GM23338 (cell line): ENCODE data around the gene SMG9.

Experiments
- CREB1 ChIP-seq: fragments of 250-450 bp; sonication (Bioruptor Pico); IDR thresholded peaks from 2 replicates; pipeline ENCODE4 v1.5.0; 2020; ENCODE audit warnings: low read depth, mild to moderate bottlenecking, moderate library complexity
- EZH2 ChIP-seq: fragments of 200-600 bp; sonication (generic); IDR thresholded peaks from one replicate; pipeline ENCODE4 v1.8.0; 2017; ENCODE audit warnings: antibody characterized with exemption, mild to moderate bottlenecking, low read depth; ENCODE audit not compliant: unreplicated experiment
- EZH2phosphoT487 ChIP-seq: fragments of 200-600 bp; sonication (generic); IDR thresholded peaks from one replicate; pipeline ENCODE4 v1.8.1; 2018; ENCODE audit warnings: antibody characterized with exemption; ENCODE audit not compliant: unreplicated experiment
- JUNB ChIP-seq: IDR thresholded peaks from one replicate; pipeline ENCODE4 v1.6.1; 2016; ENCODE audit warnings: antibody characterized with exemption; ENCODE audit not compliant: unreplicated experiment
- POLR2AphosphoS5 ChIP-seq: IDR thresholded peaks from 2 replicates; pipeline ENCODE4 v1.6.1; 2016; ENCODE audit warnings: antibody characterized with exemption, low read depth
- STAT1 ChIP-seq: IDR thresholded peaks from one replicate; pipeline ENCODE4 v1.6.1; 2016; ENCODE audit warnings: antibody characterized with exemption; ENCODE audit not compliant: unreplicated experiment
- ZNF114 ChIP-seq: fragments of 250-450 bp; sonication (Bioruptor Pico); IDR thresholded peaks from 2 replicates; pipeline ENCODE4 v1.5.0; 2020; ENCODE audit warnings: mild to moderate bottlenecking, moderate library complexity
- TF ChIP-seq, protein P1 (sequence below), 2 experiments: fragments of 200-600 bp in 1 of 2; sonication (generic) in 1 of 2; conservative IDR thresholded peaks; 2 replicates each; pipeline versions ENCODE4 v1.5.1 to v1.6.1; 2016 to 2017; ENCODE audit warnings: antibody characterized with exemption in 2 of 2, low read depth in 2 of 2, mild to moderate bottlenecking in 2 of 2, moderate library complexity in 1 of 2
- TF ChIP-seq, protein P2 (sequence below): IDR thresholded peaks from one replicate; pipeline ENCODE4 v1.6.1; 2018; ENCODE audit warnings: antibody characterized with exemption; ENCODE audit not compliant: unreplicated experiment
- TF ChIP-seq, protein P3 (sequence below): IDR thresholded peaks from 2 replicates; pipeline ENCODE4 v1.6.1; 2016; ENCODE audit warnings: antibody characterized with exemption
- TF ChIP-seq, protein P4 (sequence below): fragments of 250-450 bp; sonication (Bioruptor Pico); IDR thresholded peaks from 2 replicates; pipeline ENCODE4 v1.5.0; 2020; ENCODE audit warnings: mild to moderate bottlenecking, moderate library complexity

DNA sequence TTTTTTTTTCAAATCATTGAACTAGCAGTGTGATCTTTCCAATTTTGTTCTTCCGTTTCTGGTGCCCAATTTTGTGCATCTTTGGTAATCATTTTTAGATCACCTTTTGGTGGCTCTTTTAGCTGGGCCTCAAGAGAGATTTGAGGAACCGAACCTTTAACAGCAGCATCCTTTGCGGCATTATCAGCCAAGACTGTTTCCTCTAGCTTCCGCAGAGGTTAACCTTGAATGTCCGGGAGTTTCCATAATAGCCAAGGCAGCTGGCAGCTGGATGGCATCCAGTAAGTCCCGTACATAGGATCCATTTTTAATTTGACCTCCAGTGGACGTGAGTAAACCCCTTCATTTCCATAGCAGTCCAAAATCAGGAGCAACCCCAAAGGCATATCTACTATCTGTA is 29.3 kb downstream of the SMG9 start:
- TF ChIP-seq, protein P1, sequence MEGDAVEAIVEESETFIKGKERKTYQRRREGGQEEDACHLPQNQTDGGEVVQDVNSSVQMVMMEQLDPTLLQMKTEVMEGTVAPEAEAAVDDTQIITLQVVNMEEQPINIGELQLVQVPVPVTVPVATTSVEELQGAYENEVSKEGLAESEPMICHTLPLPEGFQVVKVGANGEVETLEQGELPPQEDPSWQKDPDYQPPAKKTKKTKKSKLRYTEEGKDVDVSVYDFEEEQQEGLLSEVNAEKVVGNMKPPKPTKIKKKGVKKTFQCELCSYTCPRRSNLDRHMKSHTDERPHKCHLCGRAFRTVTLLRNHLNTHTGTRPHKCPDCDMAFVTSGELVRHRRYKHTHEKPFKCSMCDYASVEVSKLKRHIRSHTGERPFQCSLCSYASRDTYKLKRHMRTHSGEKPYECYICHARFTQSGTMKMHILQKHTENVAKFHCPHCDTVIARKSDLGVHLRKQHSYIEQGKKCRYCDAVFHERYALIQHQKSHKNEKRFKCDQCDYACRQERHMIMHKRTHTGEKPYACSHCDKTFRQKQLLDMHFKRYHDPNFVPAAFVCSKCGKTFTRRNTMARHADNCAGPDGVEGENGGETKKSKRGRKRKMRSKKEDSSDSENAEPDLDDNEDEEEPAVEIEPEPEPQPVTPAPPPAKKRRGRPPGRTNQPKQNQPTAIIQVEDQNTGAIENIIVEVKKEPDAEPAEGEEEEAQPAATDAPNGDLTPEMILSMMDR (conservative IDR thresholded peaks at IDR 0.05; ENCODE audit: low read depth in 2 of 2), result no peak
- TF ChIP-seq EZH2 (no peak), CREB1 (CRISPR knock-in tag) (no peak), POLR2AphosphoS5 (no peak), EZH2phosphoT487 (no peak), STAT1 (no peak), JUNB (no peak), ZNF114 (CRISPR knock-in tag) (no peak)
- TF ChIP-seq, protein P2, sequence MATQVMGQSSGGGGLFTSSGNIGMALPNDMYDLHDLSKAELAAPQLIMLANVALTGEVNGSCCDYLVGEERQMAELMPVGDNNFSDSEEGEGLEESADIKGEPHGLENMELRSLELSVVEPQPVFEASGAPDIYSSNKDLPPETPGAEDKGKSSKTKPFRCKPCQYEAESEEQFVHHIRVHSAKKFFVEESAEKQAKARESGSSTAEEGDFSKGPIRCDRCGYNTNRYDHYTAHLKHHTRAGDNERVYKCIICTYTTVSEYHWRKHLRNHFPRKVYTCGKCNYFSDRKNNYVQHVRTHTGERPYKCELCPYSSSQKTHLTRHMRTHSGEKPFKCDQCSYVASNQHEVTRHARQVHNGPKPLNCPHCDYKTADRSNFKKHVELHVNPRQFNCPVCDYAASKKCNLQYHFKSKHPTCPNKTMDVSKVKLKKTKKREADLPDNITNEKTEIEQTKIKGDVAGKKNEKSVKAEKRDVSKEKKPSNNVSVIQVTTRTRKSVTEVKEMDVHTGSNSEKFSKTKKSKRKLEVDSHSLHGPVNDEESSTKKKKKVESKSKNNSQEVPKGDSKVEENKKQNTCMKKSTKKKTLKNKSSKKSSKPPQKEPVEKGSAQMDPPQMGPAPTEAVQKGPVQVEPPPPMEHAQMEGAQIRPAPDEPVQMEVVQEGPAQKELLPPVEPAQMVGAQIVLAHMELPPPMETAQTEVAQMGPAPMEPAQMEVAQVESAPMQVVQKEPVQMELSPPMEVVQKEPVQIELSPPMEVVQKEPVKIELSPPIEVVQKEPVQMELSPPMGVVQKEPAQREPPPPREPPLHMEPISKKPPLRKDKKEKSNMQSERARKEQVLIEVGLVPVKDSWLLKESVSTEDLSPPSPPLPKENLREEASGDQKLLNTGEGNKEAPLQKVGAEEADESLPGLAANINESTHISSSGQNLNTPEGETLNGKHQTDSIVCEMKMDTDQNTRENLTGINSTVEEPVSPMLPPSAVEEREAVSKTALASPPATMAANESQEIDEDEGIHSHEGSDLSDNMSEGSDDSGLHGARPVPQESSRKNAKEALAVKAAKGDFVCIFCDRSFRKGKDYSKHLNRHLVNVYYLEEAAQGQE, result no peak
- TF ChIP-seq, protein P3, sequence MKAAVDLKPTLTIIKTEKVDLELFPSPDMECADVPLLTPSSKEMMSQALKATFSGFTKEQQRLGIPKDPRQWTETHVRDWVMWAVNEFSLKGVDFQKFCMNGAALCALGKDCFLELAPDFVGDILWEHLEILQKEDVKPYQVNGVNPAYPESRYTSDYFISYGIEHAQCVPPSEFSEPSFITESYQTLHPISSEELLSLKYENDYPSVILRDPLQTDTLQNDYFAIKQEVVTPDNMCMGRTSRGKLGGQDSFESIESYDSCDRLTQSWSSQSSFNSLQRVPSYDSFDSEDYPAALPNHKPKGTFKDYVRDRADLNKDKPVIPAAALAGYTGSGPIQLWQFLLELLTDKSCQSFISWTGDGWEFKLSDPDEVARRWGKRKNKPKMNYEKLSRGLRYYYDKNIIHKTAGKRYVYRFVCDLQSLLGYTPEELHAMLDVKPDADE, result no peak
- TF ChIP-seq, protein P4, sequence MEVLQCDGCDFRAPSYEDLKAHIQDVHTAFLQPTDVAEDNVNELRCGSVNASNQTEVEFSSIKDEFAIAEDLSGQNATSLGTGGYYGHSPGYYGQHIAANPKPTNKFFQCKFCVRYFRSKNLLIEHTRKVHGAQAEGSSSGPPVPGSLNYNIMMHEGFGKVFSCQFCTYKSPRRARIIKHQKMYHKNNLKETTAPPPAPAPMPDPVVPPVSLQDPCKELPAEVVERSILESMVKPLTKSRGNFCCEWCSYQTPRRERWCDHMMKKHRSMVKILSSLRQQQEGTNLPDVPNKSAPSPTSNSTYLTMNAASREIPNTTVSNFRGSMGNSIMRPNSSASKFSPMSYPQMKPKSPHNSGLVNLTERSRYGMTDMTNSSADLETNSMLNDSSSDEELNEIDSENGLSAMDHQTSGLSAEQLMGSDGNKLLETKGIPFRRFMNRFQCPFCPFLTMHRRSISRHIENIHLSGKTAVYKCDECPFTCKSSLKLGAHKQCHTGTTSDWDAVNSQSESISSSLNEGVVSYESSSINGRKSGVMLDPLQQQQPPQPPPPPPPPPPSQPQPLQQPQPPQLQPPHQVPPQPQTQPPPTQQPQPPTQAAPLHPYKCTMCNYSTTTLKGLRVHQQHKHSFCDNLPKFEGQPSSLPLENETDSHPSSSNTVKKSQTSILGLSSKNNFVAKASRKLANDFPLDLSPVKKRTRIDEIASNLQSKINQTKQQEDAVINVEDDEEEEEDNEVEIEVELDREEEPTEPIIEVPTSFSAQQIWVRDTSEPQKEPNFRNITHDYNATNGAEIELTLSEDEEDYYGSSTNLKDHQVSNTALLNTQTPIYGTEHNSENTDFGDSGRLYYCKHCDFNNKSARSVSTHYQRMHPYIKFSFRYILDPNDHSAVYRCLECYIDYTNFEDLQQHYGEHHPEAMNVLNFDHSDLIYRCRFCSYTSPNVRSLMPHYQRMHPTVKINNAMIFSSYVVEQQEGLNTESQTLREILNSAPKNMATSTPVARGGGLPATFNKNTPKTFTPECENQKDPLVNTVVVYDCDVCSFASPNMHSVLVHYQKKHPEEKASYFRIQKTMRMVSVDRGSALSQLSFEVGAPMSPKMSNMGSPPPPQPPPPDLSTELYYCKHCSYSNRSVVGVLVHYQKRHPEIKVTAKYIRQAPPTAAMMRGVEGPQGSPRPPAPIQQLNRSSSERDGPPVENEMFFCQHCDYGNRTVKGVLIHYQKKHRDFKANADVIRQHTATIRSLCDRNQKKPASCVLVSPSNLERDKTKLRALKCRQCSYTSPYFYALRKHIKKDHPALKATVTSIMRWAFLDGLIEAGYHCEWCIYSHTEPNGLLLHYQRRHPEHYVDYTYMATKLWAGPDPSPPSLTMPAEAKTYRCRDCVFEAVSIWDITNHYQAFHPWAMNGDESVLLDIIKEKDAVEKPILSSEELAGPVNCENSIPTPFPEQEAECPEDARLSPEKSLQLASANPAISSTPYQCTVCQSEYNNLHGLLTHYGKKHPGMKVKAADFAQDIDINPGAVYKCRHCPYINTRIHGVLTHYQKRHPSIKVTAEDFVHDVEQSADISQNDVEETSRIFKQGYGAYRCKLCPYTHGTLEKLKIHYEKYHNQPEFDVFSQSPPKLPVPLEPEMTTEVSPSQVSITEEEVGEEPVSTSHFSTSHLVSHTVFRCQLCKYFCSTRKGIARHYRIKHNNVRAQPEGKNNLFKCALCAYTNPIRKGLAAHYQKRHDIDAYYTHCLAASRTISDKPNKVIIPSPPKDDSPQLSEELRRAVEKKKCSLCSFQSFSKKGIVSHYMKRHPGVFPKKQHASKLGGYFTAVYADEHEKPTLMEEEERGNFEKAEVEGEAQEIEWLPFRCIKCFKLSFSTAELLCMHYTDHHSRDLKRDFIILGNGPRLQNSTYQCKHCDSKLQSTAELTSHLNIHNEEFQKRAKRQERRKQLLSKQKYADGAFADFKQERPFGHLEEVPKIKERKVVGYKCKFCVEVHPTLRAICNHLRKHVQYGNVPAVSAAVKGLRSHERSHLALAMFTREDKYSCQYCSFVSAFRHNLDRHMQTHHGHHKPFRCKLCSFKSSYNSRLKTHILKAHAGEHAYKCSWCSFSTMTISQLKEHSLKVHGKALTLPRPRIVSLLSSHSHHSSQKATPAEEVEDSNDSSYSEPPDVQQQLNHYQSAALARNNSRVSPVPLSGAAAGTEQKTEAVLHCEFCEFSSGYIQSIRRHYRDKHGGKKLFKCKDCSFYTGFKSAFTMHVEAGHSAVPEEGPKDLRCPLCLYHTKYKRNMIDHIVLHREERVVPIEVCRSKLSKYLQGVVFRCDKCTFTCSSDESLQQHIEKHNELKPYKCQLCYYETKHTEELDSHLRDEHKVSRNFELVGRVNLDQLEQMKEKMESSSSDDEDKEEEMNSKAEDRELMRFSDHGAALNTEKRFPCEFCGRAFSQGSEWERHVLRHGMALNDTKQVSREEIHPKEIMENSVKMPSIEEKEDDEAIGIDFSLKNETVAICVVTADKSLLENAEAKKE (CRISPR knock-in tag), result no peak
